Lung (tissue), 12 donors: ENCODE data around the gene HDC. TPM values are rescaled to one million over a fixed set of nuclear protein-coding genes. Genes with fewer than 3 reads are reported as not detected.

Experiments used
- ATAC-seq: fragments of 200-7000 bp; cut with Tn5 transposase; one replicate; pipeline ENCODE4 v1.9.1; 2020; ENCODE audit warnings: moderate number of reproducible peaks; ENCODE audit not compliant: insufficient read depth, low FRiP score
- DNase-seq, 3 donors: peaks; one replicate each; pipeline ENCODE4 v3.0.0-alpha.2; 2013 to 2017
- H3K27ac ChIP-seq, 2 donors: one replicate each; pipeline ENCODE4 v1.5.1; 2013; ENCODE audit warnings: mild to moderate bottlenecking in 2 of 2, moderate library complexity in 2 of 2, control low read depth in 1 of 2, inconsistent platforms in 1 of 2, low read depth in 1 of 2, low read length in 1 of 2
- H3K27me3 ChIP-seq, 3 donors: one replicate each; pipeline ENCODE4 v1.5.1; 2013; ENCODE audit warnings: low read length in 2 of 3; ENCODE audit not compliant: control insufficient read depth in 3 of 3, insufficient read depth in 3 of 3
- H3K36me3 ChIP-seq, 4 donors: one replicate each; pipeline ENCODE4 v1.5.1; 2013; ENCODE audit warnings: low read length in 4 of 4, mild to moderate bottlenecking in 1 of 4, moderate library complexity in 1 of 4; ENCODE audit not compliant: control insufficient read depth in 4 of 4, insufficient read depth in 4 of 4
- H3K4me1 ChIP-seq, 5 donors: one replicate each; pipeline ENCODE4 v1.5.1; 2013; ENCODE audit warnings: low read length in 5 of 5, mild to moderate bottlenecking in 2 of 5, moderate library complexity in 1 of 5; ENCODE audit not compliant: control insufficient read depth in 5 of 5, insufficient read depth in 5 of 5
- H3K4me3 ChIP-seq: one replicate; pipeline ENCODE4 v1.5.1; 2013; ENCODE audit warnings: mild to moderate bottlenecking, control low read depth, moderate library complexity
- H3K9ac ChIP-seq, 2 donors: one replicate each; pipeline ENCODE4 v1.5.1; 2013; ENCODE audit warnings: low read length in 2 of 2, control low read depth in 1 of 2; ENCODE audit not compliant: insufficient read depth in 1 of 2
- H3K9me3 ChIP-seq, 4 donors: one replicate each; pipeline ENCODE4 v1.5.1; 2013; ENCODE audit warnings: low read length in 3 of 4, mild to moderate bottlenecking in 1 of 4, moderate library complexity in 1 of 4; ENCODE audit not compliant: control insufficient read depth in 4 of 4, insufficient read depth in 3 of 4
- WGBS, 2 donors: extraction: QIAGEN DNeasy Blood & Tissue Kit; methylation state at CpG; one replicate each; pipeline ENCODE4 v1.1.7; 2013; 5-methylcytosine and 5-hydroxymethylcytosine counted together
- polyA plus RNA-seq, 2 donors: library from polyadenylated mRNA; stranded (reverse); fragments of 200-250 nt; gene quantifications; one replicate each; pipeline ENCODE4 v1.2.1, GENCODE V29; 2013
- total RNA-seq, 2 donors: library from RNA; depleted of rRNA in 1 of 2; stranded (reverse); fragments of >200 nt in 1 of 2; gene quantifications; one replicate each; pipeline ENCODE4 v1.2.1, GENCODE V29; 2014 to 2021
- TF ChIP-seq, protein P1 (sequence below): IDR thresholded peaks from 2 replicates; pipeline ENCODE4 v1.5.1; 2012; ENCODE audit warnings: mild to moderate bottlenecking; ENCODE audit errors: control extremely low read depth, extremely low read depth
- donor health status: control.
- donor health status: control.
- donor health status: Bipolar disorder and iron deficiency.
- donor health status: healthy.
- donor health status: DM: yes; HTN: yes; CAD: no.

The HDC gene
- total and polyA plus RNA-seq, 4 donors: 0.57 to 8.6 (median 1.1) TPM

DNA sequence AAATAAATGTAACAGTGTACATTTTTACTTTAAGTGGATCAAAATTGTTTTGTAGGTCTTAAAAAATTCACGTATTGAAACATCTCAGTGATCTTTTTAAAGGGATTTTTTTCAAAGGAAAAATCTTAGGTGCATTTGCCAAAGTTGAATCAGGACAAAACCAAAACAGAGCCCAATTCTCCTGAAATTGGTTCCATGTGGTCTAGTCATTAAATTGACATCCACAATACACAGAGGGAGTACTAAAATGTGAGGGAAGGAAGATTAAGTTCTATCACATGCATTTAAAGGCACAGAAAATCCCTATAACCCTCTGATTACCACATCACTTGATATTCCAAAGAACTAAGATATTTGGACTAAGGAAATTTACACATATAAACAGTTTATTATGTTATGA lies 39.3 kb upstream of the HDC start:
- DNase-seq (no peak), ATAC-seq (no peak)
- Histone ChIP-seq H3K4me3 (no peak overlapping the region), H3K27me3 (no peaks in the 10 kb centered on the region), H3K27ac (no peak overlapping the region), H3K36me3 (peaks cover 8 to 21% (median 17%) of the 10 kb centered on the region in 4 donors), H3K4me1 (no peaks in the 10 kb centered on the region), H3K9me3 (peaks cover 2 to 9% (median 3%) of the 10 kb centered on the region in 4 donors), H3K9ac (no peak overlapping the region)
- WGBS, 2 donors: 89 to 92% methylated on average over 1 of the region's 1 CpG
- TF ChIP-seq, protein P1, sequence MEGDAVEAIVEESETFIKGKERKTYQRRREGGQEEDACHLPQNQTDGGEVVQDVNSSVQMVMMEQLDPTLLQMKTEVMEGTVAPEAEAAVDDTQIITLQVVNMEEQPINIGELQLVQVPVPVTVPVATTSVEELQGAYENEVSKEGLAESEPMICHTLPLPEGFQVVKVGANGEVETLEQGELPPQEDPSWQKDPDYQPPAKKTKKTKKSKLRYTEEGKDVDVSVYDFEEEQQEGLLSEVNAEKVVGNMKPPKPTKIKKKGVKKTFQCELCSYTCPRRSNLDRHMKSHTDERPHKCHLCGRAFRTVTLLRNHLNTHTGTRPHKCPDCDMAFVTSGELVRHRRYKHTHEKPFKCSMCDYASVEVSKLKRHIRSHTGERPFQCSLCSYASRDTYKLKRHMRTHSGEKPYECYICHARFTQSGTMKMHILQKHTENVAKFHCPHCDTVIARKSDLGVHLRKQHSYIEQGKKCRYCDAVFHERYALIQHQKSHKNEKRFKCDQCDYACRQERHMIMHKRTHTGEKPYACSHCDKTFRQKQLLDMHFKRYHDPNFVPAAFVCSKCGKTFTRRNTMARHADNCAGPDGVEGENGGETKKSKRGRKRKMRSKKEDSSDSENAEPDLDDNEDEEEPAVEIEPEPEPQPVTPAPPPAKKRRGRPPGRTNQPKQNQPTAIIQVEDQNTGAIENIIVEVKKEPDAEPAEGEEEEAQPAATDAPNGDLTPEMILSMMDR: no peak

DNA sequence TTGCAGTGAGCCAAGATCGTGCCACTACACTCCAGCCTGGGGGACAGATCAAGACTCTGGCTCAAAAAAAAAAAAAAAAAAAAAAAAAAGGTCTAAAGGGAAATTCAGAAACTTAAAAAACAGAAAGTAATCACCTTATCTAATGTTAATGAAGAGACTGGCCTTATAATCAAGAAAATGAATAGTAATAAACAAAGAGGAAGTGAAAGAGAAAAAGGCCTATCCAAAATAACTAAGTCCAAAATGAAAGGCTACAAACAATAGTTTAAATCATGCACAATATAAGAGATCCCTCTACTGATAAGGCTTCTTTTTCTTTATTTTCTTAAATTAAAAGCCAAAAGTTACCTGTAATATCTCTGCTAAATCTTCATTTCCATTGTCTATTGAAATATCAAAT lies 37.1 kb upstream of the HDC start:
- Histone ChIP-seq H3K27ac (no peak overlapping the region), H3K4me1 (no peaks in the 10 kb centered on the region), H3K9ac (no peak overlapping the region), H3K36me3 (peaks cover 9 to 23% (median 15%) of the 10 kb centered on the region in 4 donors), H3K27me3 (no peaks in the 10 kb centered on the region), H3K9me3 (peaks cover 0 to under 1% (median 0%) of the 10 kb centered on the region in 4 donors), H3K4me3 (no peak overlapping the region)
- TF ChIP-seq, protein P1: no peak
- WGBS, 2 donors: 100% methylated on average over 1 of the region's 1 CpG
- ATAC-seq (no peak), DNase-seq (no peak)

DNA sequence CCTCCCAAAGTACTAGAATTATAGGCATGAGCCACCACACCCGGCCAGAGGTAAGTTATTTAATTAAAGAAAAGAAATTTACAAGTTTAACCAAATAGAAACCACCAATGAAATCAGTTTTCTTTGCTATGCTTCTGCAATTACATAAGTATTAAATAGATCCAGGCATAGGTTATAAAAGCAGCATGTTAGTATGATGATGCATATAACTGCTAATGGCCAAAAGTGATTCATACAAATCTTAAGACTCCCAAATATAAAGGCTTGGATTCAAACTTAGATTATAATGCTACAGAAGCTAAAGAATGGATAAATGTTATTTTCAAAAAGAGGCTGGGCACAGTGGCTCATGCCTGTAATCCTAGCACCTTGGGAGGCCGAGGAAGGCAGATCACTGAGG lies 32.8 kb upstream of the HDC start:
- Histone ChIP-seq H3K36me3 (peaks cover 9 to 20% (median 15%) of the 10 kb centered on the region in 4 donors), H3K4me3 (no peak overlapping the region), H3K9ac (no peak overlapping the region), H3K27ac (no peak overlapping the region), H3K4me1 (no peaks in the 10 kb centered on the region), H3K9me3 (no peaks in the 10 kb centered on the region), H3K27me3 (no peaks in the 10 kb centered on the region)
- TF ChIP-seq, protein P1: no peak
- 96 to 100% methylated on average over 2 of the region's 2 CpGs for WGBS, 2 donors
- no peak for DNase-seq
- ATAC-seq: no peak

DNA sequence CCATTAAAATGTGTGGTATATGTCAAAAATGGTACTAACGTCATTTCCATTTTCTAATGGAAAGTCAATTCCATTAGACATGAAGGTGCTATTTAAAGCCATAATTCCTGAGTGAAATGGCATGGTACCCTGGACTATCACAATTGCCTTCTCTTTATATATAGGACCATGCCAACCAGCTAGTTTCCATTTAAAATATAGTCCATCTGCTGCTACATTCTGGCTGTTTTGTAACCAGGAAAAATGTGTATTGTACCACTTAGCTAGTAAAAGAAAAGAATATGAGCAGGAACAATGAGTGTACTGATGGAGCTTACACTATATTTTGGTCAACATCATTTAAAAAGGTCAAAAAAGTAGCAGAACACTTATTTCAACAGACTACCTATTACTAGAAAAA lies 30.4 kb upstream of the HDC start:
- H3K36me3 ChIP-seq: peaks cover 8 to 17% (median 13%) of the 10 kb centered on the region in 4 donors

More for the DNA sequence above, 30.4 kb upstream of the HDC start:
- no peaks in the 10 kb centered on the region for H3K4me1 ChIP-seq
- ATAC-seq (no peak), DNase-seq (no peak)
- H3K27ac ChIP-seq: no peak overlapping the region
- no peaks in the 10 kb centered on the region for H3K27me3 ChIP-seq
- no peaks in the 10 kb centered on the region for H3K9me3 ChIP-seq
- 92 to 97% methylated on average over 1 of the region's 1 CpG for WGBS, 2 donors
- H3K4me3 ChIP-seq: no peak overlapping the region
- H3K9ac ChIP-seq: no peak overlapping the region
- TF ChIP-seq, protein P1: no peak
